Testis (tissue), 3 donors: ENCODE measurements around the gene B3GAT1. TPM values are rescaled to one million over a fixed set of nuclear protein-coding genes. Genes with fewer than 3 reads are reported as not detected.

Source experiments
- DNase-seq: peaks from one replicate; pipeline ENCODE4 v3.0.0-alpha.2; 2019
- H3K27ac ChIP-seq, 2 donors: fragments of 200-600 bp; sonication (generic); one replicate each; pipeline ENCODE4 v1.5.1; 2019
- H3K27me3 ChIP-seq: fragments of 200-600 bp; sonication (generic); one replicate; pipeline ENCODE4 v1.5.1; 2019
- H3K36me3 ChIP-seq: fragments of 200-600 bp; sonication (generic); one replicate; pipeline ENCODE4 v1.5.1; 2017; ENCODE audit warnings: low read depth; ENCODE audit errors: missing control alignments
- H3K4me1 ChIP-seq: fragments of 200-600 bp; sonication (generic); one replicate; pipeline ENCODE4 v1.5.1; 2019
- H3K4me3 ChIP-seq, 2 donors: fragments of 200-600 bp; sonication (generic); one replicate each; pipeline ENCODE4 v1.5.1; 2017 to 2019
- H3K9me3 ChIP-seq: fragments of 200-600 bp; sonication (generic); one replicate; pipeline ENCODE4 v1.5.1; 2017
- CTCF ChIP-seq, 3 experiments: fragments of 450-650 bp in 2 of 3; fragments of 200-600 bp in 1 of 3; sonication (generic) in 1 of 3; IDR thresholded peaks; one replicate each; pipeline ENCODE4 v1.5.1; 2016 to 2019; ENCODE audit warnings: antibody characterized with exemption in 3 of 3, mild to moderate bottlenecking in 2 of 3, moderate library complexity in 1 of 3
- POLR2A ChIP-seq: fragments of 450-650 bp; IDR thresholded peaks from one replicate; pipeline ENCODE4 v1.6.1; 2017; ENCODE audit warnings: antibody characterized with exemption, mild to moderate bottlenecking, moderate library complexity
- WGBS, 2 donors: methylation state at CpG; one replicate each; pipeline ENCODE4 v1.1.5; 2018; 5-methylcytosine and 5-hydroxymethylcytosine counted together
- intact Hi-C: fragments of 100-400 bp; cut with DNase I; formaldehyde crosslinking; loops from one replicate; pipeline ENCODE4 v1.15.1; 2023; ENCODE audit warnings: low total_unique reads
- polyA plus RNA-seq: library from polyadenylated mRNA; stranded (reverse); fragments of 350-450 nt; fragmentation: Illumina TruSeq; extraction: RNeasy Lipid Tissue Mini Kit (QIAGEN cat#74804); gene quantifications from one replicate; pipeline ENCODE4 v1.2.3, GENCODE V29; 2014; ENCODE audit warnings: low read depth, low replicate concordance; ENCODE audit not compliant: insufficient read depth
- total RNA-seq, 2 donors: library from RNA; depleted of rRNA; stranded (reverse); fragments of >200 nt; gene quantifications; one replicate each; pipeline ENCODE4 v1.2.3, GENCODE V29; 2016

Gene B3GAT1
- total and polyA plus RNA-seq, 3 donors from 2014 or later, result 2.7 to 4.3 (median 3.0) TPM

- WGBS, 2 donors, result 87 to 93% methylated on average over 2 to 8 of the region's 8 CpGs
- H3K4me1 ChIP-seq, result no peaks in the 10 kb centered on the region
These were observed 12.8 kb downstream of the B3GAT1 start for GRCh38 chr11:134399293-134399654.

GRCh38 chr11:134398644-134399292, 13.3 kb downstream of the B3GAT1 start:
- H3K4me1 ChIP-seq, result no peaks in the 10 kb centered on the region
- WGBS, 2 donors, result 81 to 97% methylated on average over 6 to 13 of the region's 13 CpGs
- H3K27me3 ChIP-seq, result no peaks in the 10 kb centered on the region
- H3K4me3 ChIP-seq, result no peak overlapping the region
- no peak for DNase-seq
- intact Hi-C loops, result no loop called here
- H3K36me3 ChIP-seq, result no peaks in the 10 kb centered on the region
- no peak overlapping the region for H3K27ac ChIP-seq
- no peaks in the 10 kb centered on the region for H3K9me3 ChIP-seq
- no peak for TF ChIP-seq POLR2A
- no peak for TF ChIP-seq CTCF (IDR thresholded peaks at IDR 0.05)

More at GRCh38 chr11:134399293-134399654, 12.8 kb downstream of the B3GAT1 start:
- DNase-seq, result no peak
- Histone ChIP-seq H3K4me3 (no peak overlapping the region), H3K36me3 (no peaks in the 10 kb centered on the region), H3K9me3 (no peaks in the 10 kb centered on the region), H3K27me3 (no peaks in the 10 kb centered on the region), H3K27ac (no peak overlapping the region)
- TF ChIP-seq POLR2A, result no peak
- TF ChIP-seq CTCF (IDR thresholded peaks at IDR 0.05), result no peak
- intact Hi-C loops, result no loop called here

GRCh38 chr11:134398079-134398444, 14.0 kb downstream of the B3GAT1 start:
- no peak for DNase-seq
- WGBS, 2 donors, result 69 to 82% methylated on average over 5 to 8 of the region's 11 CpGs
- TF ChIP-seq CTCF (IDR thresholded peaks at IDR 0.05), result no peak
- no peak for TF ChIP-seq POLR2A
- Histone ChIP-seq H3K9me3 (no peaks in the 10 kb centered on the region), H3K27me3 (no peaks in the 10 kb centered on the region), H3K27ac (no peak overlapping the region), H3K4me1 (no peaks in the 10 kb centered on the region), H3K4me3 (no peak overlapping the region), H3K36me3 (no peaks in the 10 kb centered on the region)
- intact Hi-C loops, result no loop called here

GRCh38 chr11:134397304-134398078, 14.6 kb downstream of the B3GAT1 start:
- intact Hi-C loops, result no loop called here
- DNase-seq, result no peak
- TF ChIP-seq CTCF (IDR thresholded peaks at IDR 0.05) (no peak), POLR2A (no peak)
- H3K4me1 ChIP-seq, result no peaks in the 10 kb centered on the region
- no peak overlapping the region for H3K27ac ChIP-seq
- 85 to 88% methylated on average over 12 to 18 of the region's 18 CpGs for WGBS, 2 donors
- no peaks in the 10 kb centered on the region for H3K36me3 ChIP-seq
- H3K9me3 ChIP-seq, result no peaks in the 10 kb centered on the region
- H3K27me3 ChIP-seq, result no peaks in the 10 kb centered on the region
- H3K4me3 ChIP-seq, result no peak overlapping the region
